Measurements from ENCODE around the gene ZWILCH.
"Not testable (repeated sequence)": the region's sequence is repeated elsewhere in the genome, so short reads cannot be mapped to it uniquely, and the experiment has no call there.

The ZWILCH gene

GRCh38 chr15:66586155-66586976 is 81.2 kb downstream of the ZWILCH start:
- DNase-seq, result no peak

GRCh38 chr15:66587020-66587419 is 81.9 kb downstream of the ZWILCH start:
- no peak for DNase-seq

DNA sequence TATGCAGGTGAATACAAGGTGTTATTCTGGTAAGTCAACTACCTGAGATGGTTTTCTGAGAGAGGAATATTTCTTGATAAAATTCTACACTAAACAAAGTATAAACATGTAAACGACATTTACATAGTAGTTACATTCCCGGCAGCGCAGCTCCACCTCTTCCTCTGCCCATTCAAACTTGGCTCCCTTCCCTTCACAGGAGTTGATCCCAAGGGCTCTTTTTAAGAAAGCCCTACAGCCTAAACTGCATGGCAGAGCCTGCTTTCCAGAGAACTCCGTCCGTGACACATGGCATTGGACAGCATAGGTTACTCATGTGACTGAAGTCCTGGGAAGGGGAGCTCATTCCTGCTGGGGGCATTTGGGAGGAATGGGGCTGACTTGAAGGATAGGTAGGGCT is 82.6 kb downstream of the ZWILCH start:
- DNase-seq, result no peak

DNA sequence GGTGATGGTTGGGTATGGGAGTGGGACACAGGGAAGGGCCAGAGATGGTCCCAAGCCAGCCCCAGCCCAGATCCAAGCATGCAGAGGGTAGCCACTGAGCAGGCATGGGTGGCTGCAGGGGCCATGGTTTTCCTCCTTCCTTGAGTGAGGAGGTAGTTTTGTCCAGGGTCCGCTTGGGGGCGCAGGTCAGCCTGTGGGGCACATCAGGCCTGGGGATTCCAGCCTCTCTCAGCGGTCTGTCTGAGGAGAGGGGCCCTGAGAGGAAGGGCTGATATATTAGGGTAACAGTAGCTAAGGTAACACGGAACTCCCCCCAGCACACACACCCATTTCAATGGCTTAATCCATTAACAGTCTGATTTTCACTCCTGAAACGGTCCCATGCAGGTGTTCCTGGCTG is 83.4 kb downstream of the ZWILCH start:
- DNase-seq, result no peak

DNA sequence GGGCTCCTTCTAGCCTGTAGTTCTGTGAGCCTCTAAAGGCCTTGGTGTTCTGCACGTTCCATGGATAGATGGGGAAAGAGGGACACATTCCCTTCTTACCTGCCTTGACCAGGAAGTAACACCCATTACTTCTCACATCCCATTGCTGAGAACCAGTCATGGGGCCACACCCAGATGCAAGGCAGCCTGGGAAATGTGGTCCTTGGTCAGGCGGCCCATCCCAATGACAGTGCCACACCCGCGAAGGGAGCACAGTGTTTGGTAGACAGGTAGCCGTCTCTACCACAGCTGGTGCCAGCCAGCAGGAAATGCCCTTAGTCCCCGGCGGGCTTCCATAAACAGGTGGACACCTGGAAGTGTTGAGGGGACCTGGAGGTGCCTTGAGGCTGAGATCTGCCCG is 83.8 kb downstream of the ZWILCH start:
- DNase-seq, result no peak

GRCh38 chr15:66589429-66589828 is 84.3 kb downstream of the ZWILCH start:
- DNase-seq, result not testable (repeated sequence)

DNA sequence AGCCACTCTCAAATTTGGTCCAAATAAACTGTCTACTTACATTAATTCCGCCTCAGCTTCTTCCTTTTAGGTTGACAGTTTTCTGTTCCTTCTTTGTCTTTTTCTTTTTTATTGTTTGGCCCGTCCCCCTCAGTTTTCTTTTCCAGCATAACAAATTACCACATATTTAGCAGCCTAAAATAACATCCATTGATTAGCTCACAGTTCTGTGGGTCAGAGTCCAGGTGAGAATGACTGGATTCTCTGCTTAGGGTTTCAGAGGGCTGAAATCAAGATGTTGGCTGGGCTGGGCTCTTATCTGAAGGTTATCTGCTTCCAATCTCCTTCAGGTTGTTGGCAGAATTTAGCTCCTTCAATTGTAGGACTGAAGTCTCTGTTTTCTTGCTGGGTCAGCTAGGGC is 85.3 kb downstream of the ZWILCH start:
- DNase-seq, result no peak

DNA sequence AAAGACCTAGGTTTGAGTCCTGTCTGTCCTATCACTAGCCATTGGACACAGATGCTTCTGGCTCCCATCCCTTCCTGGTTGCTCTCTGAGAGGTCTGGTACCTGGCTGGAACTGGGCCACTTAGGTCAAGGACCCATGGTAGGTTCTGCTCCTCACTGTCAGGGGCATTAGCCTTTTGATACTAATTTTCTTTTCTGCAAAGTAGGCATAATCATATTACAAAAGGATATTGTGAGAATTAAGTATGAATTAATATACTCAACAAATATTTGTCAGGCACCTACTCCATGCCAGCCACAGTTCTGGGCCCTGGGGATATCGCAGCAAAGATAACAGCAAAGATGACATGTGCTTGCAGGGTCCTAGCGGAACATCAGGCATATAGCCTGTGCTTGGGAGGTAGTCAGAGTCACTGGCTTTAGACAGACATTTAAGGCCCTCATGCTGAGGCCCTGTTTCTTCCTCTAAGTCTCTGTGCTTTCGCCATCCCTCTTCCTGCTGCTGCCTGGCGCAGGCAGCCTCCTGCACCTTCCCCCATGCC is 86.3 kb downstream of the ZWILCH start:
- no peak for DNase-seq

DNA sequence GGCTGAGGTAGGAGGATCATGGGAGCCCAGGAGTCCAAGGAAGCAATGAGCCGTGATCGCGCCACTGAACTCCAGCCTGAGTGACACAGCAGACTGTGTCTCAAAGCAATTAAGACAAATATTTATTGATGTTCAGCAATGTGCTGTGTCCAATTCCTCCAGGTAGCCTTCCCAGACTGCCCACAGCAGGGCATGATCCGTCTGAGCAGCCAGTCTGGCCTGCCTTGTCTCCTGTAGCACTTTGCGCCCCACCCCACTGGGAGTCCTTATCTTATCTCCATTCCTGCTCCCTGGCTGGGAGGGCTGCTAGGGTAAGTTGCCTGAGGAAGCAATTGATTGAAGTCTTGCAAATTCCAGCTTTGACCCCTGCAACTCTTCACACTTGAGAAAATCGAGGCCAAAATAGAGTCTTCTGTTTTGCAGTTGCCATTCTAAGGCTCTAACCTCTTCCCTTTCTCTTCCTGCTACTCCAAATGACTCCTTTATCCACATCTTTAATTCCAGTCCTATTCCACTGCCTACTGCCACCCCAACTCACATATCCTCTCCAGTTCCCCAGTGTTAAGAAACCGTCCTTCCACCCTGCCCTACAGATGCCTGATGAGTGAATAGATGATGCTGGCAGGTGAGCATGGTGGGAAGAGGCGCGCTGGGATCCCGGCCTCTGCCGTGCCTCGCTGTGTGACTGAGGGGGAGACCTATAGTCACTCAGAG is 87.5 kb downstream of the ZWILCH start:
- DNase-seq, result no peak

DNA sequence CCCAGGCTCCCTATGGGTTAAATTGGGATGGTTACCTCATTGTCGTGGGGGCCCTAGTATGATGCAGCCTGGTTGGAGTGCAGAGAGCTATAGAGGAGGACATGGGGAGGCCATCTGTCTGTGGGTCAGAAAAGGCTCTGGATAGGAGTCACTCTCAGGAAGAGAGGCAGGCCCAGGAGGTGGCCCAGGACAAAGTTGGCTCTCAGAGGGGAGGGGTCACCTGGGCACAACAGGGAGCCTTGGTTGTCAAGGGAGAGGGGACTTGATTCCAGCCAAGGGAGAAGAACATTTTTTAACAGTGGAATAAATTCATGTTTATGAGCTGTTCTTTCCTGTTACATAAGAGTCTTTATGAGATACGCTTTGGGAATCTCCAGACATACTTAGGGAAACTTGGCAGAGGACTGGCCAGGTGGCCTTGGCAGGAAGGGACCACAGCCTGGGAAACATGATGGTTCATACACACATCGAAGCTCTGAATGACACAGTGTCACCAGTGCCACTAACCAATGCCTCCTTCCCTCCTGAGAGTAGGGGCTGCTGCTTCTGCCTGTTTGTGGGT is 88.2 kb downstream of the ZWILCH start:
- no peak for DNase-seq

DNA sequence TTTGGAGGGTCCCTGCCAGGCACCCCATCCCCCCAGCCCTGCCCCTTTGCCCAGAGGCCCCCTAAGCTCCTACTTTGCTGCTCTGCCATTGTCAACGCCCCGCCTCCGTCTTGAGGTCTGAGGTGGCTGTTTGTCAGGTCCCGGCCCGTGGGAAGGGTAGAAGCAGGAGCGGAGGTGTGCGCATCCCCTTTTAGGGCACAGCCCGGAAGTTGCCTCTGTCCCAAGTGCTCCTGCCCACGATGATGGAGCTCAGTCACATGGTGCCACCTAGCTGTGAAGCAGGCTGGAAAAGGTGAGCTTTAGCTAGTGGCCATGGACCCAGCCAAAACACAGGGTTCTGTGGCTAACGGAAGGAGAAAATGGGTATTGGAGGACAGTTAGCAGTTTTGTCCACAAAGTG is 89.2 kb downstream of the ZWILCH start:
- no peak for DNase-seq

DNA sequence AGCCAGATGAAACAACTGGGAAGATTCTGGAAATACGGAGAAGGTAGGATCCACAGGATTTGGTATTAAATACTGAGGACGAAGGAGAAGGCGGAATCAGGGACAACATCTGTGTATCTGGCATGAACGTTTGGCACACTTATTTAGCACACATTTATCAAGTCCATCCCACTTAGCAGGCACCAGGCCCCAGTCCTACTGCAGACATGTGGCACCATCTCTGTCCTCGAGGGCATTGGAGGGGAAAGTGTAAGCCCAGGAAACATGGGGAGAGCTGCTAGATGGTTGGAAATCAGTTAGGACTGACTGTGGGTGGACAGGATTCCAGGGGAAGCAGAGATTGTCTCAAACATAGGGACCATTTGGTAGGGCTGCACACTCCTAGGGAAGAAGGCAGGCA is 89.7 kb downstream of the ZWILCH start:
- no peak for DNase-seq

DNA sequence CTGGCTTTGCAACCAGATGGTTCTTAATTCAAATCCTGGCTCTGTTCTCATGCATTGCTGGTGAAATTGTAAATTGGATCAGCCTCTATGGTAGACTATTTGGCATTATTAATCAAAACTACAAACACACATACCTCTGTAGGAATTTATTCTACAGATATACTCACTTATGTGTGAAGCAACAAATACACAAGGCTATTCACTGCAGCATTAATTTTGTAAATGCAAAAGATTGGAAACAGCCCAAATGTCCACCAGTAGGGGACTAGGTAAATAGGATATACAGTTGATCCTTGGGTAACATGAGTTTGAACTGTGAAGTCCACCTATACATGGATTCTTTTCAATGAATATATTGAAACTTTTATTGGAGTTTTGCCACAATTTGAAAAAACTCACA is 90.2 kb downstream of the ZWILCH start:
- no peak for DNase-seq

DNA sequence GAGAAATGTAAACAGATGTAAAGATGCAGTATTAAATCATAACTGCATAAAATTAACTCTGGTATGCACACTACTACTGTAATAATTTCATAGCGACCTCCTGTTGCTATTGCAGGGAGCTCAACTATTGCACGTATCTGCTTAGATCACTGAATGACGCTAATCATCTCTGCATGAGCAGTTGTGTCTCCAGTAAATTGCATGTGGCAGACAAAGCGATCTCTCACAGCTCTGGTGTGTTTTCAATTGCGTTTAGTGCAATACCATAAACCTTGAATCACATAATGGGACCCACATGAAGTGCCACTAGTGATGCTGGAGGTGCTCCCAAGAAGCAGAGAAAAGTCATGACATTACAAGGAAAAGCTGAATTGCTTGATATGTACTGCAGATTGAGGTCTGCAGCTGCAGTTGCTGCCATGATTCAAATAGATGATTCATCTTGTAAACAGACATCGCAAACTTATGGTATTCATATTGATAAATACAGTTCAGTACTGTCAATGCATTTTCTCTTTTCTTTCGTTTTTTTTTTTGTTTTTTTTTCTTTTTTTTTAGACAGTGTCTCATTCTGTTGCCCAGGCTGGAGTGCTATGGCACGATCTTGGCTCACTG is 90.9 kb downstream of the ZWILCH start:
- DNase-seq, result no peak

DNA sequence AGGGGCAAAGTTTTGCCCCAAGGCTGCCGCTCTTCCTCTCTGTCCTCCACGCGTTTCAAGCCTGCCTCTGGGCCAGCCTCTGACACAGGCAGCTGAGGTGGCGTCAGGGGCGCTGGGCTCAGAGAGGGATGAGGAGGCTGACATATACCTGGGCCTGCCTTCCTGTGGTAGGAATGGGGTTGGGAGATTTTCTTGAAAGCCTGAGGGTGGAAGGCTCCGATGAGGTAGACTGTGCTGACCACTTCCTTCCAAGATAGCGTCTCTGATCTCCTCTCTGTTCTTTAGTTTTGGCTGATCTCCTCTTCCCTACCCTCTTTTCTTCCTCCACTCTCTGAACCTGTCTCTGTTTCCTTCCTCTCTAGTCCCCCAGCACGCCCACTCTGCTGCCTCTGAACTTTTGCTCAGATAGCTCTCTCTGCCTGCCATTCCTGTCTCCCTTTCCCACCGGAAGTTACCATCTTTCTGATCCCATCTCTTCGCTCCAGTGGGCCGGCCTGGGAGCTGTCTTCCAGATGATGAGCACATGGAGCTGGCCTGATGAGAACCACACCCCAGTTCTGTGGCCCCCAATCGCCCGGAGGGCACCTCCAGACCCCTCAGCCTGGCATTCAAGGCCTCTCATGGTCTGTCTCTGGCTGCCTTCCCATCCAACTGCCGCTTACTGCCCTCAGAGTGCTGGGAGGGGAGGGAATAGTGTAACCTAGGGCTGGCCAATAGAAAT is 93.1 kb downstream of the ZWILCH start:
- no peak for DNase-seq
